ENCODE data around the gene MAP3K5. TPM values are rescaled to one million over a fixed set of nuclear protein-coding genes. Genes with fewer than 3 reads are reported as not detected.

MAP3K5 gene
- total and polyA plus RNA-seq, 9 of the 15 experiments (the other 6 are each of a cell fraction or from before 2014, with no cell fraction given) = 2.2 to 13.0 (median 9.9) TPM

DNA sequence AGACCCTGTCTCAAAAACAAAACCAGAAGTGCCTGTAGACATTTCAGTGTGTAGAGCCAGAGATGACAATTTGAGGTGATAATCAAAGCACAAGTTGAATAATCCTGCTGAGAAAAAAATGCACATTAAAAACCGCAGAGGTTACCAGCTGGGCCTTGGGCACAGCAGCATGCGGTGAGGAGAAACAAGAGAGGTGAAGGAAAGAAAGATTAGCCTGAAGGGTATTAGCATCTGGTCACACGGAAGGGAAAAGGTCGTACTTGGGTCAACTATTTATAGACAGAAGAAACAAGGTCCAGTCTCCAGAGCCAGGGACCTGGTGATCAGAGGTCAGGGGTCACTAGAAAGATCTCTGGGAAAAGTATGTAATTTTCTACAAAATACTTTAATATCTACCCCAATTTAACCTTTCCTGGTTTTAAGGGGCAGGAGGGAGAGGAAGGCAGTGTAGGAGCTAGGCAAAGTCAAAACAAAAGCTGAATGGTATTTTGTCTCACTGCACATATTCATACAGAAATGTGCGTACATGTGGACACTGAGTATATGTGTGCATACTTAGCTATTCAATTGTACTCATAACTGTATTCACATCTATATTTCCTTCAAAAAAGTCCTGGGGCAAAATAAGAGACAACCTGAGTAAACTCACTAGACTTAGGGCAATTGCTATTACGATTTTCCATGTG is 252.2 kb downstream of the MAP3K5 start:
- no peaks in the 10 kb centered on the region for H3K4me1 ChIP-seq (replicated peaks in 1 of 2; ENCODE audit: control insufficient read depth in 2 of 2, insufficient read depth in 2 of 2, low read length in 2 of 2)
- H4K20me1 ChIP-seq (replicated peaks; ENCODE audit: control insufficient read depth, insufficient read depth, low read length) = no peaks in the 10 kb centered on the region
- H3K79me2 ChIP-seq (ENCODE audit: control insufficient read depth, insufficient read depth, low read length) = no peaks in the 10 kb centered on the region
- TF ChIP-seq NR2C1 (IDR thresholded peaks at IDR 0.05) = no peak
- TF ChIP-seq NR2C1 (tag; IDR thresholded peaks at IDR 0.05) = peak; percentile 55
- TF ChIP-seq SMARCA5 (IDR thresholded peaks at IDR 0.05) = no peak
- no peak for TF ChIP-seq NFE2 (IDR thresholded peaks at IDR 0.05; ENCODE audit: low read depth)
- no peak for TF ChIP-seq ZNF695 (CRISPR knock-in tag; IDR thresholded peaks at IDR 0.05)
- TF ChIP-seq ARID3A (IDR thresholded peaks at IDR 0.05; ENCODE audit: borderline replicate concordance, low read depth, low read length) = no peak
- no peak for TF ChIP-seq NR2C2 (CRISPR knock-in tag; IDR thresholded peaks at IDR 0.05)
- peak; percentile 78 for TF ChIP-seq NR2C2 (tag; IDR thresholded peaks at IDR 0.05)
- TF ChIP-seq MEF2D (tag; conservative IDR thresholded peaks at IDR 0.05; ENCODE audit: low read depth) = peak; percentile 59
- no peak overlapping the region for H2AFZ ChIP-seq (ENCODE audit: low read depth, low read length)
- POLR2A ChIA-PET = interaction anchor here (1.0 to 1.8 kb wide), 2 partner anchors 9 to 14 kb away, joined by 3 to 5 read pairs; no protein-coding TSS in a partner anchor
- in situ Hi-C loops (cut with MboI) = loop anchor here (25.0 kb wide), 1 partner anchor 203 kb away; no protein-coding TSS in a partner anchor
- WGBS (ENCODE audit: insufficient coverage, low coverage, missing lambda C conversion rate) = 8% methylated on average over 6 of the region's 6 CpGs
- BruUV-seq (replicated peaks) = no TSS peak
- no peaks in the 10 kb centered on the region for H3K9me1 ChIP-seq (ENCODE audit: control insufficient read depth, insufficient read depth, low read length)
- no peak overlapping the region for H3K4me2 ChIP-seq (ENCODE audit: insufficient read depth, low read length)
- no peak overlapping the region for H3K27ac ChIP-seq (ENCODE audit: extremely low read depth, low read depth, low read length)
- CTCF ChIA-PET (ENCODE audit: low intra/inter-chr PET ratio) = no interaction called here
- peaks cover 0 to 5% of the 10 kb centered on the region in 2 experiments; a peak in 2 of 5 replicates for H3K27me3 ChIP-seq (ENCODE audit: control insufficient read depth in 2 of 2, insufficient read depth in 2 of 2, low read length in 2 of 2)
- FAIRE-seq = no peak
- no peak for DNase-seq (ENCODE audit: extremely low read depth in 1 of 4, low spot score in 3 of 4)
- no peaks in the 10 kb centered on the region for H3K36me3 ChIP-seq (ENCODE audit: control insufficient read depth, insufficient read depth, low read length)
- ATAC-seq = no peak
- intact Hi-C loops (cut with micrococcal nuclease) = no loop called here
- H3K4me3 ChIP-seq = no peak overlapping the region
- H3K9me3 ChIP-seq (replicated peaks; ENCODE audit: control insufficient read depth, insufficient read depth, low read depth, low read length) = no peaks in the 10 kb centered on the region
- H3K9ac ChIP-seq (ENCODE audit: insufficient read depth in 1 of 2, low read depth in 2 of 2, low read length in 2 of 2) = no peak overlapping the region
